Gastrocnemius medialis (tissue), 4 donors: ENCODE measurements around the gene CDKN2D.

Experiments used
- CTCF ChIP-seq, 5 experiments: fragments of 450-650 bp in 3 of 5; fragments of 200-600 bp in 2 of 5; sonication (generic) in 2 of 5; IDR thresholded peaks in 4 of 5; conservative IDR thresholded peaks in 1 of 5; 1 replicate in 4 of 5; 2 replicates in 1 of 5; pipeline ENCODE4 v1.5.1; 2016 to 2019; ENCODE audit warnings: antibody characterized with exemption in 5 of 5, mild to moderate bottlenecking in 3 of 5, moderate library complexity in 3 of 5
- POLR2A ChIP-seq, 2 donors: fragments of 450-650 bp; IDR thresholded peaks; one replicate each; pipeline ENCODE4 v1.6.1; 2017; ENCODE audit warnings: antibody characterized with exemption in 2 of 2, mild to moderate bottlenecking in 2 of 2, moderate library complexity in 2 of 2

GRCh38 chr19:10565567-10566407 is 3.0 kb downstream of the CDKN2D start, which contains the start of gene KRI1:
- TF ChIP-seq CTCF (IDR thresholded peaks at IDR 0.05 in 4 of 5, conservative IDR thresholded peaks at IDR 0.05 in 1 of 5), result peak; percentile 34 to 75 (median 55)
- peak; percentile 80 to 94 for TF ChIP-seq POLR2A (IDR thresholded peaks at IDR 0.05)
